ENCODE results near the gene SP100.

Gene SP100

DNA sequence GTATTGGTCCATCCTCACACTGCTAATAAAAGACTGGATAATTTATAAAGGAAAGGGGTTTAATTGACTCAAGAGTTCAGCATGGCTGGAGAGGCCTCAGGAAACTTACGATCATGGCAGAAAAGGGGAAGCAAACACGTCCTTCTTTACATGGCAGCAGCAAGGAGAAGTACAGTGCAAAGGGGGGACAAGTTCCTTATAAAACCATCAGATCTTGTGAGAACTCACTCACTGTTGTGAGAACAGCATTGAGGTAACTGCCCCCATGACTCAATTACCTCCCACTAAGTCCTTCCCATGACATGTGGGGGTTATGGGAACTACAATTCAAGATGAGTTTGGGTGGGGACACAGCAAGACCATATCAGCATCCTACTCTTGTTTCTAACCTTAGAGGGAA is 37.0 kb downstream of the SP100 start:
- POLR2A ChIA-PET = no interaction called here
- CTCF ChIA-PET = no interaction called here
- no peak for DNase-seq (ENCODE audit: extremely low spot score)
- TF ChIP-seq CTCF (IDR thresholded peaks at IDR 0.05; ENCODE audit: control extremely low read depth, extremely low read depth, low read depth, missing control alignments) = no peak

- DNase-seq (ENCODE audit: extremely low spot score) = no peak
- ChIA-PET CTCF (interaction anchor here (1.2 kb wide), 1 partner anchor 16 kb away, joined by 3 read pairs; no protein-coding TSS in a partner anchor), POLR2A (interaction anchor here (1.0 kb wide), 1 partner anchor 16 kb away, joined by 4 read pairs; no protein-coding TSS in a partner anchor)
- no peak for TF ChIP-seq CTCF (IDR thresholded peaks at IDR 0.05; ENCODE audit: control extremely low read depth, extremely low read depth, low read depth, missing control alignments)
Observed at GRCh38 chr2:230455005-230455684, 39.1 kb downstream of the SP100 start.

DNA sequence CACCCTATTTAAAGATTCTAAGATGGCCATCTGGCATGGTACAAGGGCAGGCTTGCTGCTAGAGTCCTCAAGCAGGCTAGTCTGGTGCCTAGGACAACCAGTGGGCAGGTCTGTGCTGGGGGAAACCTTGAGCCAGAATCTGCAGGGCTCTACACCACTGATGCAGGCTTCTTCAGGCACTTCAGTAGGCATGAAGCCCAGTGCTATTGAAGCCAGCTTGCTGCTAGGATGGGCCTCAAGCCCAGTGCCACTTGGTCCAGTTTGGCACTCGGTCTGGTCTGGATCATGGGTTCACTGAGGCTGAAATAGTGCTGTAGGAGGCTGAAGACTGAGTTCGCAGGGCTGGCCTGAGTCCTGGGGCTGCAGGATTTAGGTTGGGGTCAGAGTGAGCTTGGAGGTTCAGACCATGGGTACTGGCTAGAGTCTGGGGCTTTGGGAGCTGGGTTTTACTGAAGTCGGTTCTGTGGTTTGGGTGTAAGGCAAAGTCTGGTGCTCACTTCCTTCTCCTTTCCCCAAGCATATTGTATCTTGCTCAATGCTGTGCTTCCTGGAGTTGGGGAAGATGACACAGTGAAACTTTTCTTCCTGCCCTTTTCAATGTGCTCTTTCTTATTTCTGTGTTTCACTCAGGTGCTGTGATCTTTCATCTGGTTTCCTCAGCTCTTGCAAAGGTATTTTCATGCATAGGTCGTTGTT is 41.2 kb downstream of the SP100 start:
- ChIA-PET POLR2A (no interaction called here), CTCF (interaction anchor here (0.7 kb wide), 1 partner anchor 11 kb away, joined by 3 read pairs; no protein-coding TSS in a partner anchor)
- DNase-seq (ENCODE audit: extremely low spot score) = no peak
- no peak for TF ChIP-seq CTCF (IDR thresholded peaks at IDR 0.05; ENCODE audit: control extremely low read depth, extremely low read depth, low read depth, missing control alignments)

- POLR2A ChIA-PET = no interaction called here
- TF ChIP-seq CTCF (IDR thresholded peaks at IDR 0.05; ENCODE audit: control extremely low read depth, extremely low read depth, low read depth, missing control alignments) = no peak
- CTCF ChIA-PET = interaction anchor here (0.7 kb wide), 1 partner anchor 10 kb away, joined by 3 read pairs; no protein-coding TSS in a partner anchor
- no peak for DNase-seq (ENCODE audit: extremely low spot score)
Observed at GRCh38 chr2:230457793-230458192, 41.8 kb downstream of the SP100 start.

DNA sequence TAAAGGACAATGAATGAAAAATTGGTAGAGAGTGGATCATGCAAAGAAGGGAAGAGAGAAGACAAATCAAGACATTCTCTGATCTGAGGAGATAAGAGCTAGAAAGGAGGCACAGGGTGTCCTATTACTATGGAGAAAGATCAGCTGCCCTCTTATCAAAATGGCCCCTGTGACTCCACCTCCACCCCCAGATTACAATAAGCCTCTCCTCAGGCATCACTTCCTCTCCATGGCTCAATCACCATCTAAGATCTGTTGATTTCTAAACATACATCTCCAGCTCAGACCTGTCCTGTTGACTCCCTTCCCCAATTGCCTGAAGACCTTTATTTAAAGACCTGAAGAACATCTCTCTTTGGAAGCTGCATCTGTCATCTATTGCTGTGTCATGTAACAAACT is 43.2 kb downstream of the SP100 start:
- CTCF ChIA-PET = interaction anchor here (1.1 to 1.8 kb wide), 3 partner anchors 8 to 11 kb away, joined by 3 to 6 read pairs (median 5); no protein-coding TSS in a partner anchor
- no peak for DNase-seq (ENCODE audit: extremely low spot score)
- no peak for TF ChIP-seq CTCF (IDR thresholded peaks at IDR 0.05; ENCODE audit: control extremely low read depth, extremely low read depth, low read depth, missing control alignments)
- POLR2A ChIA-PET = no interaction called here

- no peak for TF ChIP-seq CTCF (IDR thresholded peaks at IDR 0.05; ENCODE audit: control extremely low read depth, extremely low read depth, low read depth, missing control alignments)
- peak; percentile 23 for DNase-seq (ENCODE audit: extremely low spot score)
- POLR2A ChIA-PET = interaction anchor here (0.7 to 1.2 kb wide), 2 partner anchors 15 to 1254 kb away, joined by 3 to 4 read pairs; no protein-coding TSS in a partner anchor
- CTCF ChIA-PET = interaction anchor here (0.8 to 4.2 kb wide), 13 partner anchors 8 to 267 kb away, joined by 3 to 17 read pairs (median 3); no protein-coding TSS in a partner anchor
Observed at GRCh38 chr2:230471074-230471473, 55.1 kb downstream of the SP100 start.

All from GM10248 (cell line).